Measurements from ENCODE around the gene ITGAE.

DNA sequence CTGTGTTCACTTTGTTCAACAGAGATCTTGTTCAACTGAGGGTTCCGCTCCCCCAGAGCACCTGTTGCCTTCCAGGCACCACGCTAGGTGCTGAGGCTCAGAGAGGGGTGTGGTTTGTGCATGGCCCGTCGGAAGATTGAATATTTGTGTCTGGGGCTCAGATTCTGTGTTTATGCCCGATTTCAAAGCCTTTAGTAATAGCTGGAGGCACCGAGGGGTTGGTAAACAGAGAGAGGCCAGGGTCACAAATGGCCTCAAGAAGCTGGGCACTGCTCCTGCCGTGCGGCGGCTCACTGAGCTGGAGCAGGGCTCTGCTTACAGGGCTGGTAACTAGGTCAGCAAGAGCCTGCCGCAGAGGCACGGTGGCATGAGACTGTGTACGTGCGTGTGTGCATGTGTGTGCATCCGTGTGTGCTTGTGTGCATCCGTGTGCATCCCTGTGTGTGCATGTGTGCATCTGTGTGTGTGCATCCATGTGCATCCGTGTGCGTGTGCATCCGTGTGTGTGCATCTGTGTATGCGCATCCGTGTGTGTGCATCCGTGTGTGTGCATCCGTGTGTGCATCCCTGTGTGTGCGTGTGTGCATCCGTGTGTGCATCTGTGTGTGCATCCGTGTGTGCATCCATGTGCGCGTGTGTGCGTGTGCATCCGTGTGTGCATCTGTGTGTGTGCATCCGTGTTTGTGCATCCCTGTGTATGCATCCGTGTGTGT is 5.4 kb downstream of the ITGAE start:
- TF ChIP-seq SPI1 (IDR thresholded peaks at IDR 0.05; ENCODE audit: low read depth, low read length) (no peak), POLR2A (IDR thresholded peaks at IDR 0.05; ENCODE audit: low read depth, low read length) (no peak)
